Stomach (tissue), 9 donors: Measurements from ENCODE around the gene LCP2. TPM values are rescaled to one million over a fixed set of nuclear protein-coding genes. Genes with fewer than 3 reads are reported as not detected.

Source experiments
- DNase-seq, 2 donors: peaks; one replicate each; pipeline versions ENCODE4 v3.0.0 to v3.0.0-alpha.2; 2013 to 2019
- H3K27ac ChIP-seq, 5 donors: fragments of 200-600 bp in 4 of 5; sonication (generic) in 4 of 5; one replicate each; pipeline ENCODE4 v1.5.1; 2013 to 2019; ENCODE audit warnings: mild to moderate bottlenecking in 1 of 5, moderate library complexity in 1 of 5
- H3K27me3 ChIP-seq, 3 donors: fragments of 200-600 bp; sonication (generic); one replicate each; pipeline ENCODE4 v1.5.1; 2017 to 2019; ENCODE audit warnings: mixed run types in 1 of 3
- H3K36me3 ChIP-seq, 4 donors: fragments of 200-600 bp; sonication (generic); 1 replicate in 3 of 4; 2 replicates in 1 of 4; pipeline ENCODE4 v1.5.1; 2016 to 2019
- H3K4me1 ChIP-seq, 4 donors: fragments of 200-600 bp; sonication (generic); one replicate each; pipeline ENCODE4 v1.5.1; 2016 to 2019
- H3K4me3 ChIP-seq, 4 donors: fragments of 200-600 bp; sonication (generic) in 3 of 4; one replicate each; pipeline ENCODE4 v1.5.1; 2016 to 2019; ENCODE audit warnings: mild to moderate bottlenecking in 1 of 4
- H3K9me3 ChIP-seq, 4 donors: fragments of 200-600 bp; sonication (generic); one replicate each; pipeline ENCODE4 v1.5.1; 2016 to 2019
- CTCF ChIP-seq, 7 experiments: fragments of 450-650 bp in 4 of 7; fragments of 200-600 bp in 3 of 7; sonication (generic) in 3 of 7; IDR thresholded peaks; one replicate each; pipeline ENCODE4 v1.5.1; 2016 to 2019; ENCODE audit warnings: antibody characterized with exemption in 7 of 7, control low read depth in 2 of 7, mild to moderate bottlenecking in 1 of 7
- EP300 ChIP-seq: sonication (generic); formaldehyde crosslinking; IDR thresholded peaks from one replicate; pipeline ENCODE4 v1.6.1; 2017; ENCODE audit warnings: antibody characterized with exemption
- POLR2A ChIP-seq, 4 donors: fragments of 450-650 bp; IDR thresholded peaks; one replicate each; pipeline ENCODE4 v1.6.1; 2016; ENCODE audit warnings: antibody characterized with exemption in 4 of 4, control low read depth in 2 of 4, mild to moderate bottlenecking in 1 of 4, moderate library complexity in 1 of 4
- POLR2AphosphoS5 ChIP-seq, 3 donors: sonication (generic); formaldehyde crosslinking; IDR thresholded peaks; one replicate each; pipeline ENCODE4 v1.6.1; 2016; ENCODE audit warnings: antibody characterized with exemption in 3 of 3
- WGBS, 5 donors: extraction: QIAGEN DNeasy Blood & Tissue Kit in 3 of 5; methylation state at CpG; one replicate each; pipeline versions ENCODE4 v1.1.5 to v1.1.7; 2013 to 2018; 5-methylcytosine and 5-hydroxymethylcytosine counted together
- intact Hi-C: fragments of 100-400 bp; cut with DNase I; formaldehyde crosslinking; loops from one replicate; pipeline ENCODE4 v1.15.1; 2023; ENCODE audit warnings: low total_unique reads
- polyA plus RNA-seq, 3 donors: library from polyadenylated mRNA; stranded (reverse); fragments of 200-250 nt; gene quantifications; one replicate each; pipeline ENCODE4 v1.2.3, GENCODE V29; 2013
- total RNA-seq, 5 donors: library from RNA; depleted of rRNA; stranded (reverse); fragments of >200 nt; gene quantifications; one replicate each; pipeline versions ENCODE4 v1.1.0 to v1.2.3, GENCODE V29; 2014 to 2016
- donor health status: healthy with polysubstance abuse.
- donor health status: Bipolar disorder and iron deficiency.
- donor health status: healthy.

Gene LCP2
- total and polyA plus RNA-seq, 8 donors = 0.58 to 69.4 (median 16.8) TPM

DNA sequence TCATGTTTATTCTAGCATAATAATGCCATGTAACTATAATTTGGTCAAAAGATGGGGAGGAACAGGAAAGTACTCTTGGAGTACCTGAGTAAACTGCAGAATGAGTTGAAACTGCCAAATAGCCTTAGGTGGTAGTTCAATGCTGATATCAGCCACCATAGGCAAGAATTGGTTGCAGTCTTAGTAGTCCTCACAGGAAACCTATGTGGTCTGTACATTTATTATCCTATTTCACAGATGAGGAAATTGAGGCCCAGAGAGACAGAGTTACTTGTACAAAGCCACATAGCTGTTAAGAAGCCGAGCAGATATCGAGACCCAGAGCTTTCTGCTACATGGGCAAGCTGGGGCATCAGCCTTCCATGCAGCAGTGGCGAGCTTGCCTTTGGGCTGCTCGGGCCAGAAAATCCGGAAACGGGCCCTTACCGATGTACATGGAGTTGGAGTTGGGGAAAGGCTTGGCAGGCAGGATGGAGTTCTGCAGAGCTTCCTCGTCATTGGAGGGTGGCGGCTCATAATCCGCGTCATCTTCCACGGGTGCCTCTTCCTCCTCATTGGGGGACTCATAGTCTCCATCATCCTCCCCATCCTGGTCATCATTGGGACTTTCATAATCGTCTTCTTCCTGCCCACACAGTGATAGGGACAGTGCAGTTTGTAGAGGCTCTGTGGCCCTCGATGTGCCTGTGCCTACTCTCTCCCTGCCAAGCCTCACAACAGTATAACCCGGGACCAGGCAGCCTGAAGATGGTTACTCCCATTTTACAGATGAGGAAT, 27.1 kb downstream of the LCP2 start:
- Histone ChIP-seq H3K27ac (peak overlapping the region in 2 of 5 donors; percentile 77 to 78), H3K4me3 (no peak overlapping the region), H3K4me1 (peaks cover 15 to 71% (median 26%) of the 10 kb centered on the region in 4 donors), H3K9me3 (no peaks in the 10 kb centered on the region), H3K27me3 (peaks cover 0 to 19% (median 5%) of the 10 kb centered on the region in 3 donors), H3K36me3 (peaks cover 0 to 36% (median 12%) of the 10 kb centered on the region in 4 donors)
- TF ChIP-seq POLR2A (IDR thresholded peaks at IDR 0.05) (no peak), POLR2AphosphoS5 (IDR thresholded peaks at IDR 0.05) (no peak), EP300 (no peak), CTCF (IDR thresholded peaks at IDR 0.05) (no peak)
- DNase-seq = no peak
- WGBS, 5 donors = 75 to 87% (median 86%) methylated on average over 15 of the region's 15 CpGs
- intact Hi-C loops = loop anchor here (10.0 kb wide), 1 partner anchor 154 kb away; no protein-coding TSS in a partner anchor

DNA sequence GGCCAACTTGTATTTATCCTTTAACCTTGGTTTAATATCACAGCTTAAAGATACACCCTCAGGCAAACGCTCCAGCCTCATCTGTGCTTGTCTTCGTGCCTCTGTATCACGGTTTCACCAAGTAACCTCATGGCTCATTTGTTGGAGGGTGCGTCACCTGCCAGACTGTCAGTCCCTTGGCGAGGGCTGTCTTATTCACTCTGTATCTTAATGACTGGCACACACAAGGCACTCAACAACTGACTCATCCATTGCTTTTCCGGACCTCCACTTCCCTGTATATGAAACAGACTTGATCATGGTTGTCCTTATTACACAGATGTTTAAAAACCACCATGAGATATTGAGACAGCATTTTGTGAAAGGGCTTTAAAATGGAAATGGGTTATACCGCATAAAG, 28.0 kb downstream of the LCP2 start:
- no peak overlapping the region for H3K4me3 ChIP-seq
- 76 to 85% (median 84%) methylated on average over 7 of the region's 7 CpGs for WGBS, 5 donors
- intact Hi-C loops = loop anchor here (10.0 kb wide), 1 partner anchor 75 kb away; no protein-coding TSS in a partner anchor
- no peak for DNase-seq
- peak overlapping the region in 4 of 5 donors; percentile 49 to 78 (median 68) for H3K27ac ChIP-seq
- H3K9me3 ChIP-seq = no peaks in the 10 kb centered on the region
- H3K4me1 ChIP-seq = peaks cover 15 to 64% (median 26%) of the 10 kb centered on the region in 4 donors
- H3K27me3 ChIP-seq = peaks cover 0 to 19% (median 5%) of the 10 kb centered on the region in 3 donors
- TF ChIP-seq POLR2A (IDR thresholded peaks at IDR 0.05) (no peak), POLR2AphosphoS5 (IDR thresholded peaks at IDR 0.05) (no peak), EP300 (no peak), CTCF (IDR thresholded peaks at IDR 0.05) (no peak)
- peaks cover 0 to 34% (median 14%) of the 10 kb centered on the region in 4 donors for H3K36me3 ChIP-seq

GRCh38 chr5:170268884-170269283, 28.7 kb downstream of the LCP2 start:
- Histone ChIP-seq H3K27ac (peak overlapping the region in 4 of 5 donors; percentile 49 to 78 (median 68)), H3K4me3 (no peak overlapping the region), H3K27me3 (peaks cover 0 to 19% (median 5%) of the 10 kb centered on the region in 3 donors), H3K9me3 (no peaks in the 10 kb centered on the region), H3K4me1 (peaks cover 15 to 57% (median 23%) of the 10 kb centered on the region in 4 donors), H3K36me3 (peaks cover 0 to 34% (median 10%) of the 10 kb centered on the region in 4 donors)
- DNase-seq = no peak
- no peak for TF ChIP-seq EP300
- no peak for TF ChIP-seq CTCF (IDR thresholded peaks at IDR 0.05)
- TF ChIP-seq POLR2A (IDR thresholded peaks at IDR 0.05) = no peak
- TF ChIP-seq POLR2AphosphoS5 (IDR thresholded peaks at IDR 0.05) = no peak
- 13 to 58% (median 29%) methylated on average over 3 of the region's 3 CpGs for WGBS, 5 donors
- intact Hi-C loops = loop anchor here (10.0 kb wide), 1 partner anchor 76 kb away; no protein-coding TSS in a partner anchor

DNA sequence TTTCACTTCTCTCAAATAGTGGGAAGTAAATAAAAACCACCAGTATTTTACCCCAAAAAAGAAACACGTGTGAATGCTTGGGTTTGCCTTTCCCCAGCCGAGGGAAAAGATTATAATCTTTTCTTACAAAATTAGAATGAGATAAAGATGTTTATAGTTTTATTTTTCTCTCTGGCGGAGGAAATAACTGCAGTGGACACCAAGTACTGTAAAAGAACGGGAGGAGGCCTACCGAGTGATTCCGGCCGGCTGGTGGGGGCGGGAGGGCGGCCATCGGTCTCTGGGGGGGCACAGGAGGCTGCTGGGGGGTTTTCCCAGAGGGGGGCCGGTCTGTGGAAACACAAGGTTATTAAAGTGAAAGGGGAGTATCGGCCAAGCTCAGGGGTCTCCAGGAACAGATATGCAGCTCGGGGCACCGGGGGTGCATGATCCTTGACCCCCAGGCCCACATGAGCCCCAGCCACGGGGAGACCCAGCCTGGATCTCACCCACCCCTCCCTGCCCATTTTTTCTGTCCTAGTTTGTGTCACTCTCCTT, 29.4 kb downstream of the LCP2 start:
- no peaks in the 10 kb centered on the region for H3K9me3 ChIP-seq
- 22 to 41% (median 35%) methylated on average over 15 of the region's 15 CpGs for WGBS, 5 donors
- H3K27me3 ChIP-seq = peaks cover 0 to 19% (median 5%) of the 10 kb centered on the region in 3 donors
- peaks cover 0 to 30% (median 7%) of the 10 kb centered on the region in 4 donors for H3K36me3 ChIP-seq
- intact Hi-C loops = loop anchor here (10.0 kb wide), 1 partner anchor 77 kb away; no protein-coding TSS in a partner anchor
- peak overlapping the region in 2 of 4 donors; percentile 15 to 16 for H3K4me3 ChIP-seq
- peak overlapping the region; percentile 18 to 78 (median 66) for H3K27ac ChIP-seq
- DNase-seq = no peak
- H3K4me1 ChIP-seq = peaks cover 15 to 50% (median 20%) of the 10 kb centered on the region in 4 donors
- no peak for TF ChIP-seq POLR2A (IDR thresholded peaks at IDR 0.05)
